Measurements from ENCODE around the gene WNK4. TPM values are rescaled to one million over a fixed set of nuclear protein-coding genes. Genes with fewer than 3 reads are reported as not detected.

The WNK4 gene
- total and polyA plus RNA-seq, 8 donors: 1.1 to 30.4 (median 2.7) TPM

GRCh38 chr17:42759982-42760651 is 20.3 kb upstream of the WNK4 start:
- peak in 1 of 2 donors; percentile 34 for DNase-seq
- H3K4me1 ChIP-seq: peaks cover 18 to 30% (median 24%) of the 10 kb centered on the region in 4 donors
- peak overlapping the region in 4 of 5 donors; percentile 52 to 73 (median 72) for H3K27ac ChIP-seq
- H3K9me3 ChIP-seq: no peaks in the 10 kb centered on the region
- H3K27me3 ChIP-seq: peaks cover 0 to 41% (median 19%) of the 10 kb centered on the region in 3 donors
- 38 to 53% (median 52%) methylated on average over 10 to 11 of the region's 11 CpGs for WGBS, 5 donors
- H3K36me3 ChIP-seq: no peaks in the 10 kb centered on the region
- peak overlapping the region; percentile 55 to 58 (median 57) for H3K4me3 ChIP-seq
- intact Hi-C loops (cut with DNase I; ENCODE audit: low total_unique reads): loop anchor here (5.0 kb wide), 1 partner anchor 38 kb away; no protein-coding TSS in a partner anchor
- TF ChIP-seq CTCF (IDR thresholded peaks at IDR 0.05) (no peak), POLR2AphosphoS5 (IDR thresholded peaks at IDR 0.05) (no peak), EP300 (IDR thresholded peaks at IDR 0.05) (no peak), POLR2A (IDR thresholded peaks at IDR 0.05) (no peak)

- H3K27ac ChIP-seq: peak within 1 kb of the TSS; percentile 23 to 73 (median 71)
- DNase-seq: peak; percentile 39 to 83
Observed at GRCh38 chr17:42760652-42761581, 19.5 kb upstream of the WNK4 start, which contains the start of gene RAMP2. TSS of gene RAMP2 (plus strand) at chr17:42761227. CDS start at chr17:42761262, 35 bp downstream.

GRCh38 chr17:42761638-42762037 is 18.8 kb upstream of the WNK4 start:
- Histone ChIP-seq H3K9me3 (no peaks in the 10 kb centered on the region), H3K36me3 (no peaks in the 10 kb centered on the region), H3K4me1 (peaks cover 18 to 30% (median 24%) of the 10 kb centered on the region in 4 donors), H3K27me3 (peaks cover 0 to 46% (median 19%) of the 10 kb centered on the region in 3 donors), H3K4me3 (peak overlapping the region; percentile 55 to 58 (median 57)), H3K27ac (peak overlapping the region in 4 of 5 donors; percentile 52 to 73 (median 72))
- TF ChIP-seq EP300 (IDR thresholded peaks at IDR 0.05) (no peak), POLR2AphosphoS5 (IDR thresholded peaks at IDR 0.05) (no peak), POLR2A (IDR thresholded peaks at IDR 0.05) (no peak), CTCF (IDR thresholded peaks at IDR 0.05) (no peak)
- 34 to 59% (median 46%) methylated on average over 12 of the region's 12 CpGs for WGBS, 5 donors
- intact Hi-C loops (cut with DNase I; ENCODE audit: low total_unique reads): no loop called here
- DNase-seq: no peak

More at GRCh38 chr17:42760652-42761581, 19.5 kb upstream of the WNK4 start, which contains the start of gene RAMP2:
- Histone ChIP-seq H3K36me3 (no peaks in the 10 kb centered on the region), H3K4me1 (peaks cover 18 to 30% (median 24%) of the 10 kb centered on the region in 4 donors), H3K9me3 (no peaks in the 10 kb centered on the region), H3K27me3 (peaks cover 0 to 41% (median 19%) of the 10 kb centered on the region in 3 donors), H3K4me3 (peak within 1 kb of the TSS; percentile 55 to 58 (median 57))
- 2 to 7% (median 5%) methylated on average over 35 to 90 of the region's 92 CpGs for WGBS, 5 donors
- no peak for TF ChIP-seq POLR2A (IDR thresholded peaks at IDR 0.05)
- no peak for TF ChIP-seq POLR2AphosphoS5 (IDR thresholded peaks at IDR 0.05)
- TF ChIP-seq EP300 (IDR thresholded peaks at IDR 0.05): no peak
- no peak for TF ChIP-seq CTCF (IDR thresholded peaks at IDR 0.05)
- intact Hi-C loops (cut with DNase I; ENCODE audit: low total_unique reads): no loop called here

- H3K4me3 ChIP-seq: no peak overlapping the region
- TF ChIP-seq CTCF (IDR thresholded peaks at IDR 0.05) (no peak), POLR2AphosphoS5 (IDR thresholded peaks at IDR 0.05) (no peak), EP300 (IDR thresholded peaks at IDR 0.05) (no peak), POLR2A (IDR thresholded peaks at IDR 0.05) (no peak)
- no peak for DNase-seq
- H3K27me3 ChIP-seq: peaks cover 0 to 26% (median 11%) of the 10 kb centered on the region in 3 donors
- WGBS, 5 donors: 79 to 91% (median 88%) methylated on average over 6 of the region's 6 CpGs
- H3K9me3 ChIP-seq: no peaks in the 10 kb centered on the region
- intact Hi-C loops (cut with DNase I; ENCODE audit: low total_unique reads): no loop called here
- H3K27ac ChIP-seq: no peak overlapping the region
- H3K36me3 ChIP-seq: no peaks in the 10 kb centered on the region
- H3K4me1 ChIP-seq: peaks cover 6 to 15% (median 13%) of the 10 kb centered on the region in 4 donors
Observed at GRCh38 chr17:42766124-42766523, 14.3 kb upstream of the WNK4 start.

All from stomach (tissue), 9 donors.